ENCODE measurements around the gene FBH1.
"Not testable (repeated sequence)": the region's sequence is repeated elsewhere in the genome, so short reads cannot be mapped to it uniquely, and the experiment has no call there.

The FBH1 gene

GRCh38 chr10:5938291-5938690 is 48.2 kb downstream of the FBH1 start:
- no peak for DNase-seq (ENCODE audit: low read depth in 1 of 2, low spot score in 1 of 2)

- no peak for DNase-seq (ENCODE audit: low read depth in 1 of 2, low spot score in 1 of 2)
Observed at GRCh38 chr10:5940807-5941218, 50.8 kb downstream of the FBH1 start.

- no peak for DNase-seq (ENCODE audit: low read depth in 1 of 2, low spot score in 1 of 2)
Observed at GRCh38 chr10:5941579-5941978, 51.5 kb downstream of the FBH1 start.

GRCh38 chr10:5942001-5942400 is 52.0 kb downstream of the FBH1 start:
- no peak for DNase-seq (ENCODE audit: low read depth in 1 of 2, low spot score in 1 of 2)

- no peak for DNase-seq (ENCODE audit: low read depth in 1 of 2, low spot score in 1 of 2)
Observed at GRCh38 chr10:5942474-5942873, 52.4 kb downstream of the FBH1 start.

- no peak for DNase-seq (ENCODE audit: low read depth in 1 of 2, low spot score in 1 of 2)
Observed at GRCh38 chr10:5943536-5943935, 53.5 kb downstream of the FBH1 start.

- DNase-seq (ENCODE audit: low read depth in 1 of 2, low spot score in 1 of 2), result no peak
Observed at GRCh38 chr10:5944389-5945189, 54.5 kb downstream of the FBH1 start.

GRCh38 chr10:5945190-5945509 is 55.1 kb downstream of the FBH1 start:
- no peak for DNase-seq (ENCODE audit: low read depth in 1 of 2, low spot score in 1 of 2)

GRCh38 chr10:5945561-5946418 is 55.7 kb downstream of the FBH1 start:
- DNase-seq (ENCODE audit: low read depth in 1 of 2, low spot score in 1 of 2), result no peak

- DNase-seq (ENCODE audit: low read depth in 1 of 2, low spot score in 1 of 2), result not testable (repeated sequence)
Observed at GRCh38 chr10:5946419-5946775, 56.4 kb downstream of the FBH1 start.

- no peak for DNase-seq (ENCODE audit: low read depth in 1 of 2, low spot score in 1 of 2)
Observed at GRCh38 chr10:5946786-5947185, 56.7 kb downstream of the FBH1 start.

- no peak for DNase-seq (ENCODE audit: low read depth in 1 of 2, low spot score in 1 of 2)
Observed at GRCh38 chr10:5947471-5948207, 57.6 kb downstream of the FBH1 start.

GRCh38 chr10:5948208-5948585 is 58.2 kb downstream of the FBH1 start:
- no peak for DNase-seq (ENCODE audit: low read depth in 1 of 2, low spot score in 1 of 2)

GRCh38 chr10:5949009-5949759 is 59.1 kb downstream of the FBH1 start:
- DNase-seq (ENCODE audit: low read depth in 1 of 2, low spot score in 1 of 2), result no peak

- no peak for DNase-seq (ENCODE audit: low read depth in 1 of 2, low spot score in 1 of 2)
Observed at GRCh38 chr10:5951167-5951711, 61.2 kb downstream of the FBH1 start.

- DNase-seq (ENCODE audit: low read depth in 1 of 2, low spot score in 1 of 2), result no peak
Observed at GRCh38 chr10:5951721-5952407, 61.8 kb downstream of the FBH1 start.

GRCh38 chr10:5952731-5953385 is 62.8 kb downstream of the FBH1 start:
- no peak for DNase-seq (ENCODE audit: low read depth in 1 of 2, low spot score in 1 of 2)

GRCh38 chr10:5953676-5954075 is 63.6 kb downstream of the FBH1 start:
- DNase-seq (ENCODE audit: low read depth in 1 of 2, low spot score in 1 of 2), result no peak

- DNase-seq (ENCODE audit: low read depth in 1 of 2, low spot score in 1 of 2), result no peak
Observed at GRCh38 chr10:5956146-5956936, 66.3 kb downstream of the FBH1 start.
